NK-92 (cell line): ENCODE results near the gene MAPKAPK3.
"Not testable (repeated sequence)": the region's sequence is repeated elsewhere in the genome, so short reads cannot be mapped to it uniquely, and the experiment has no call there.

Experiments
- DNase-seq: peaks from one replicate; lab custom pipeline; 2025; ENCODE audit not compliant: unreplicated experiment; lab: John Stamatoyannopoulos, UW

The MAPKAPK3 gene

DNA sequence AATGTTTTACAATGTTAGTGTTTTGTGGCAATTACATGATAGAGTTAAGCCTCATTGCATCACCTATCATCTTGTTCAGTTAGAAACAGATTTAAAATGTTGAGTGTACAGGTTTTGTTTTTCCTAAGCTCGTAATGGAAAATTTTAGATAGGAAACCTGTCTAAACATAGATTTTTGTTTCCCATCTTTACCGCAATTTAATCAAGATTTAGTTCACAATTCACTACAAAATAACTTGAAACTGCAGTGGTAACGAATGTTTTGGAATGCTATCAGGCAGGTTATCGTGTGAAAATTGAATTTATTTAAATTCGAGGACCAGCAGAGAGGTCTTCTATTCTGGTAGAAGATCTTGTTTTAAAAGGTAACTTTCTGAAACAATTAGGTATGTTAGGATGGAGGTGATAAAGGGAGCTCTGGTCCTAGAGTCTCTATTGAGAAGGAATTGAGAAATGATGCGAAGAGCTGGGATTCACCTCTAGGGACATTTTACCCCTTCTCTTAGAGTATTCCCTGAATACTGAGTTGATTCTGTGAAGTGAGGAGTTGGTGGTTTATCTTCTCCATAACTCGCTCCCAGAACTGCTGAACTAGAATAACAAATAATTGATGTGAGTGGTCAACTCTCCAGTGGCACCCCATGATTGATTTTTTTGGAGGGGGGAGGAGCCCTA is 59.2 kb downstream of the MAPKAPK3 start:
- no peak for DNase-seq

DNA sequence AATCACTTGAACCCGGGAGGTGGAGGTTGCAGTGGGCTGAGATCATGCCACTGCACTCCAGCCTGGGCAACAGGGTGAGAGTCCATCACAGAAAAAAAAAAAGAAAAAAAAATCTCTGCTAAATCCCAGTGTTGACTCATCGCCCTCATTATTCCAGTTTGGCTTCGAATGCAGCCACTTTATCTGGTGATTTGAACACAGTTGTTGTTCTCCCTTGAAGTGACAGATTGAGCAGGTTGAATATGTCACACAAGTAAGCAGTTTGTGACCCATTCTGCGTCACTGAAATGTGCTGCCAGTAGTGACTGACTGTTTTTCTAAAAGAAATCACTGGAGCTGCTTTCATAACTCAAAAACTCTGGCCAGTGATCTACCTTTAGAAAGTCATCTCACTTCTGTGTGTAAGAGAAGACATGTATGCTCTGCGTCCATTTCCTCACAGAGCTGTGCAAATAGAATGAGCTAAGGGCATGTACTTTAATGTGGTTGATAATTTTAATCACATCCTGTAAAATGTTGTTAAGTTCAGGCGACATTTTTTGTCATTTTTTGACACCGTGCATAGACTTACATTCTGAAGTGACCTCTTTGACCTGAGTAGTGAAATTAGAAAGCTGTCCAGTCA is 70.3 kb downstream of the MAPKAPK3 start:
- DNase-seq: no peak

DNA sequence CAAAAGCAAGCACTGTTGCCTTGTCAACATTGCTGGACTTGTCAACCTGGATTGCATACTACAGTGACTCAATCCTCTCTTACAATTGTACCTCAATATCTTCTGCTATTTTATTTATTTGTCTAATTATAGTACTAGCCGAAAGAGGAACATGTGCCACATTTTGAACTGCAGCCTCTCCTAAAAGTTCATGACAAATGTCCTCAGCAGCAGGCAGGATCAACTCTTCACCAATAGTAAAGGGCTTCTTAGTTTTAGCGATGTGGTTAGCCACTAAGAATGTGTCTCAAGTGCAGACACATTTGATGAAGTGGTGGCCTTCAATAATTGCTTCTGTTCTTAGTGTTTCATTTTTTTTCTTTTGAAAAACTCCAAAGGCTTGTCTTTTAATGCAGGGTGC is 71.0 kb downstream of the MAPKAPK3 start:
- no peak for DNase-seq

DNA sequence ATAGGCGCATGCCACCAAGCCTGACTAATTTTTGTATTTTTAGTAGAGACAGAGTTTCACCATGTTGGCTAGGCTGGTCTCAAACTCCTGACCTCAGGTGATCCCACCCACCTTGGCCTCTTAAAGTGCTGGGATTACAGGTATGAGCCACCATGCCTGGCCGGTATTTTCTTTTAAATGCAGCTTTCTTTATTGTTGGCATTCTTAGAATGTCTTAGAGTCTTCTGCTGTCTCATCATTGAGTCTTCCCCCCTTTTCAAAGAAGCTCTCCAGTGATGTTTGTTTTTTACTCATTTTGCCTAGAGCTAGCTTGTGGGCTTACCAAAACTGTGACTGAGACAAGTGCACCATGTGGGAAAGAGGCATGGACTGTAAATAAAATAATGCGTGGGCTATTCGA is 71.7 kb downstream of the MAPKAPK3 start:
- DNase-seq: not testable (repeated sequence)

DNA sequence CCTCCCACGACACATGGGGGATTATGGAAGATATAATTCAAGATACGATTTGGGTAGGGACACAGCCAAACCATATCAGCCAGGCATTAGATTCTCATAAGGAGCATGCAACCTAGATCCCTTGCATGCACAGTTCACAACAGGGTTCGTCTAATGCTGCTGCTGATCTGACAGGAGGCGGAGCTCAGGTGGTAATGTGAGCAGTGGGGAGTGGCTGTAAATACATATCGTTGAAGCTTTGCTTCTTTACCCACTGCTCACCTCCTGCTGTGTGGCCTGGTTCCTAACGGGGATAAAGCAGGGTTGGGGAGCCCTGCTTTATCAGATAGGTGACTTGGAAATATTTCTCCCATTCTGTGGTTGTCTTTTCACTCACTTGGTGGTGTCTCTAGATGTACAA is 72.6 kb downstream of the MAPKAPK3 start:
- no peak for DNase-seq

DNA sequence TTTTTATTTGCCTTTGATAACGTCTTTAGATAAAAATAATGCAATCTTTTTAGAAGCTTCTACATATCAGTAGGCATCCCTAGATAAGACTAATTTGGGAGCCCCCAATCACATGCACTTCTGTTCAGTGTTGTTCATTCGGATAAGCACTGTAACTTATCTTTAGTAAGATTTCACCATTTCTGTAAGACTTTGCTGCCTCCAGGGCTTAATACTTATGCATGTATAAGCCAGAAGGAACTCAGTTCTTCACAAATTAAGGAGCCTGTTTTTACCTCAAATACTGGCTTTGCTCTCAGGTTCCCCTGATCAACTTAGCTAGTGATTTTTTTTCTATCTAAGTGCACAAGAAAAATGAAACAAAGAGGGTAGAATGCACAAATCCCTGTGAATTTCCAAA is 78.1 kb downstream of the MAPKAPK3 start:
- no peak for DNase-seq

DNA sequence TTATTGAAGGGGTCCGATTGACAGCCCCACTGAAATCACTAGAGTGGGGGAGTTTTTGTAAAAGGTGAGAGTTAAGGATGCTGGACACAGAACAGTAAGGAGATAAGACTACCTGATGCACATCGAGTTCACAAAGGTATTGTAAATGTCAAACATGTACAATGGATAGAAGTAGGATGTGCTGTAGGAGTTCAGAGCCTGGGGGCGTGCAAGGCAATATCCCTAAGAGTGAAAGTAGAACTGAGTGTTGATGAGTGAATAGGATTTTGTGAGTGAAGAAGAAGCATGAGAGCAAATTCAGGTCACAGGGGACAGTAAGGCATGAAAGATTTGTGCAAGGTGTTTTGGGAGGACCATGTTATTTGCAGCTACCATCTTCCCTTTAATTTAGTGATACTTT is 79.3 kb downstream of the MAPKAPK3 start:
- DNase-seq: no peak

DNA sequence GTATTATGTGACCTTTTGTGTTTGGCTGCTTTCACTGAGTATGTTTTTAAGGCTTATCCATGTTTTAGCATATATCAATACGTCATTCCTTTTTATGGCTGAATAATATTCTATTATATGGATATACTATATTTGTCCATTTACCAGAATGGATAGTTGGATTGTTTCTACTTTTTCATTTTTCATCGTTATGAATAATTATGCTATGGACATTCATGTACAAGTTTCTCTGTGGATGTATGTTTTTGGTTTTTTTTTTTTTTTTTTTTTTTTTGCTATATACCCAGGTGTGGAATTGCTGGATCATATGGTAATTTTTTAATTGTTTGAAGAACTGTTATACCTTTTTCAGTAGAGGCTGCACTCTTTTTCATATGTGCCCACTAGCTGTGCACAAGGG is 81.3 kb downstream of the MAPKAPK3 start:
- no peak for DNase-seq
